HepG2 (cell line): ENCODE data around the gene MFSD6. TPM values are rescaled to one million over a fixed set of nuclear protein-coding genes. Genes with fewer than 3 reads are reported as not detected.

Experiments used
- ATAC-seq: fragments of 200-7000 bp; cut with Tn5 transposase; 3 replicates; pipeline ENCODE4 v1.9.1; 2020; ENCODE audit warnings: mild to moderate bottlenecking, moderate library complexity
- BruUV-seq: library from RNA; stranded (reverse); fragments of 400-500 nt; replicated peaks from 2 replicates; lab custom pipeline; 2021; lab: Mats Ljungman, UMichigan
- CTCF ChIA-PET: fragments of 300-600 bp; formaldehyde crosslinking; extraction: SDS; loops from one replicate; lab custom pipeline; 2021; ENCODE audit warnings: low total read pairs, inconsistent platforms, low intra/inter-chr PET ratio; lab: Yijun Ruan, JAX
- POLR2A ChIA-PET: fragments of 350-600 bp; sonication (Branson Sonifier 250); formaldehyde crosslinking; loops from one replicate; lab custom pipeline; 2020; ENCODE audit warnings: antibody characterized with exemption, inconsistent platforms; lab: Yijun Ruan, JAX
- DNase-seq: peaks from one replicate; pipeline ENCODE4 v3.0.0-alpha.2; 2015; ENCODE audit warnings: low spot score
- FAIRE-seq: peaks from 3 replicates; lab custom pipeline; 2011; peaks lifted over from hg19 to GRCh38; lab: Jason Lieb, UNC
- H2AFZ ChIP-seq: one replicate; pipeline ENCODE4 v1.6.1; 2011; ENCODE audit warnings: low read length, inconsistent platforms
- H3K27ac ChIP-seq: fragments of 300-600 bp; 3 replicates; pipeline ENCODE4 v1.8.0; 2011; ENCODE audit warnings: mixed run types, mild to moderate bottlenecking, mixed read lengths, low read length, inconsistent platforms; ENCODE audit not compliant: insufficient read depth; ENCODE audit errors: extremely low read length
- H3K27me3 ChIP-seq, 2 experiments: fragments of 200-600 bp in 1 of 2; 2 replicates in 1 of 2; 3 replicates in 1 of 2; pipeline versions ENCODE4 v1.6.0 to v1.8.0; 2011; ENCODE audit warnings: low read length in 2 of 2, mild to moderate bottlenecking in 2 of 2, moderate library complexity in 2 of 2, inconsistent platforms in 1 of 2; ENCODE audit not compliant: insufficient read depth in 2 of 2, control insufficient read depth in 1 of 2
- H3K36me3 ChIP-seq, 2 experiments: fragments of 200-600 bp in 1 of 2; replicated peaks in 1 of 2; 2 replicates in 1 of 2; 3 replicates in 1 of 2; pipeline versions ENCODE4 v1.5.1 to v1.8.0; 2011; ENCODE audit warnings: low read length in 2 of 2, inconsistent platforms in 1 of 2; ENCODE audit not compliant: insufficient read depth in 2 of 2, control insufficient read depth in 1 of 2
- H3K4me1 ChIP-seq: 2 replicates; pipeline ENCODE4 v1.5.1; 2012; ENCODE audit warnings: low read length, inconsistent platforms; ENCODE audit not compliant: insufficient read depth
- H3K4me2 ChIP-seq: 2 replicates; pipeline ENCODE4 v1.6.0; 2011; ENCODE audit warnings: low read depth, low read length, inconsistent platforms
- H3K4me3 ChIP-seq, 3 experiments: fragments of 200-600 bp in 1 of 3; sonication (generic), shearing (Covaris generic) in 1 of 3; replicated peaks in 1 of 3; 2 replicates each; pipeline ENCODE4 v1.5.1; 2011 to 2016; ENCODE audit warnings: low read length in 3 of 3, inconsistent platforms in 2 of 3, low read depth in 2 of 3, mild to moderate bottlenecking in 2 of 3, control low read depth in 1 of 3, mixed read lengths in 1 of 3; ENCODE audit not compliant: insufficient read depth in 1 of 3
- H3K79me2 ChIP-seq: one replicate; pipeline ENCODE4 v1.6.1; 2011; ENCODE audit warnings: low read length, inconsistent platforms; ENCODE audit not compliant: insufficient read depth
- H3K9ac ChIP-seq: 2 replicates; pipeline ENCODE4 v1.6.0; 2011; ENCODE audit warnings: mild to moderate bottlenecking, low read depth, low read length, inconsistent platforms; ENCODE audit not compliant: insufficient read depth
- H3K9me3 ChIP-seq: 2 replicates; pipeline ENCODE4 v1.5.1; 2012; ENCODE audit warnings: mild to moderate bottlenecking, low read length
- H4K20me1 ChIP-seq: 2 replicates; pipeline ENCODE4 v1.6.0; 2011; ENCODE audit warnings: inconsistent platforms, mild to moderate bottlenecking, low read length, moderate library complexity; ENCODE audit not compliant: insufficient read depth
- BHLHE40 ChIP-seq: IDR thresholded peaks from 2 replicates; pipeline ENCODE4 v1.6.1; 2011; ENCODE audit warnings: low read length, improper control_type of control experiment
- CEBPZ ChIP-seq: IDR thresholded peaks from 2 replicates; pipeline ENCODE4 v1.6.1; 2012; ENCODE audit warnings: low read length, improper control_type of control experiment
- HMG20A ChIP-seq: IDR thresholded peaks from 2 replicates; pipeline ENCODE4 v1.6.1; 2016; ENCODE audit warnings: borderline replicate concordance
- MIER2 ChIP-seq: IDR thresholded peaks from 2 replicates; pipeline ENCODE4 v1.6.1; 2016; ENCODE audit warnings: missing biosample characterization, missing genetic modification reagents
- NCOA2 ChIP-seq: sonication (generic); formaldehyde crosslinking; IDR thresholded peaks from 2 replicates; pipeline ENCODE4 v1.8.0; 2022; ENCODE audit warnings: inconsistent platforms
- NFE2L2 ChIP-seq: fragments of 150-350 bp; IDR thresholded peaks from 2 replicates; pipeline ENCODE4 v1.6.1; 2014; ENCODE audit warnings: low read length
- PHF8 ChIP-seq: sonication (generic); formaldehyde crosslinking; IDR thresholded peaks from 2 replicates; pipeline ENCODE4 v1.5.0; 2020; ENCODE audit warnings: missing genetic modification reagents
- SIX1 ChIP-seq: sonication (generic); formaldehyde crosslinking; IDR thresholded peaks from 2 replicates; pipeline ENCODE4 v1.4.0; 2020; ENCODE audit warnings: missing genetic modification reagents, borderline replicate concordance
- SRSF1 ChIP-seq: fragments of 200-400 bp; formaldehyde crosslinking; optimal IDR thresholded peaks from 2 replicates; pipeline ENCODE3; 2017; ENCODE audit warnings: mild to moderate bottlenecking, low read depth, low read length, moderate library complexity
- ZNF224 ChIP-seq: sonication (generic); formaldehyde crosslinking; IDR thresholded peaks from 2 replicates; pipeline ENCODE4 v1.5.0; 2020; ENCODE audit warnings: mild to moderate bottlenecking, missing genetic modification reagents
- ZNF282 ChIP-seq: fragments of 450-650 bp; IDR thresholded peaks from 2 replicates; pipeline ENCODE4 v1.6.1; 2018; ENCODE audit not compliant: partially characterized antibody
- ZNF318 ChIP-seq: sonication (generic); formaldehyde crosslinking; IDR thresholded peaks from 2 replicates; pipeline ENCODE4 v1.4.0; 2020; ENCODE audit warnings: mild to moderate bottlenecking, missing genetic modification reagents
- whole genome bisulfite sequencing: methylation state at CpG from one replicate; pipeline ENCODE4 v1.1.6; 2017; ENCODE audit warnings: low lambda C conversion rate; 5-methylcytosine and 5-hydroxymethylcytosine counted together
- in situ Hi-C: cut with HindIII; loops from 2 replicates; pipeline ENCODE4 v1.10.0; 2017; ENCODE audit warnings: low pct_unique_long_range_greater_than_20kb; ENCODE audit not compliant: extremely low pct_ligation_motif_present
- intact Hi-C: fragments of 100-400 bp; cut with micrococcal nuclease; formaldehyde crosslinking; loops from one replicate; pipeline ENCODE4 v1.10.0; 2022; ENCODE audit not compliant: unreplicated experiment
- polyA plus RNA-seq, 8 experiments: library from polyadenylated mRNA; depleted of rRNA in 3 of 8; stranded (reverse) in 7 of 8; unstranded in 1 of 8; fragments of >200 nt; fragmentation: Illumina TruSeq in 4 of 8; extraction: Trizol in 4 of 8; gene quantifications; 2 replicates each; pipeline versions ENCODE4 v1.2.1 to v1.2.3, GENCODE V29; 2011 to 2016; ENCODE audit warnings: low read depth in 4 of 8, missing spikeins in 1 of 8, mixed read lengths in 1 of 8; ENCODE audit not compliant: insufficient read depth in 1 of 8
- total RNA-seq, 5 experiments: library from RNA; depleted of rRNA; stranded (reverse); fragments of >200 nt; fragmentation: Illumina TruSeq; extraction: Trizol; gene quantifications; 2 replicates each; pipeline ENCODE4 v1.2.3, GENCODE V29; 2016; ENCODE audit warnings: low read depth in 1 of 5

MFSD6 gene
- total and polyA plus RNA-seq, 2 of the 13 experiments (the other 11 are each of a cell fraction or from before 2014, with no cell fraction given) = 0.92 to 1.4 TPM

GRCh38 chr2:190470256-190470826 is 62.2 kb downstream of the MFSD6 start:
- no peak for FAIRE-seq
- H3K4me3 ChIP-seq = no peak overlapping the region
- no peaks in the 10 kb centered on the region for H3K9me3 ChIP-seq
- no peak overlapping the region for H3K27ac ChIP-seq
- H2AFZ ChIP-seq = no peak overlapping the region
- no peak for DNase-seq
- no TSS peak for BruUV-seq
- no peaks in the 10 kb centered on the region for H3K79me2 ChIP-seq
- no peak overlapping the region for H3K4me2 ChIP-seq
- in situ Hi-C loops (no loop called here), intact Hi-C loops (no loop called here)
- H3K9ac ChIP-seq = no peak overlapping the region
- no peaks in the 10 kb centered on the region for H3K27me3 ChIP-seq
- POLR2A ChIA-PET = no interaction called here
- 82% methylated on average over 5 of the region's 5 CpGs for WGBS
- CTCF ChIA-PET = no interaction called here
- no peak for ATAC-seq
- peaks cover 26% of the 10 kb centered on the region for H3K4me1 ChIP-seq
- H4K20me1 ChIP-seq = no peaks in the 10 kb centered on the region
- H3K36me3 ChIP-seq = no peaks in the 10 kb centered on the region
- TF ChIP-seq SRSF1 = no peak
- TF ChIP-seq NCOA2 (CRISPR knock-in tag) = no peak
- no peak for TF ChIP-seq NFE2L2
- no peak for TF ChIP-seq SIX1 (CRISPR knock-in tag)
- TF ChIP-seq BHLHE40 = no peak
- no peak for TF ChIP-seq ZNF318
- no peak for TF ChIP-seq ZNF224 (CRISPR knock-in tag)
- no peak for TF ChIP-seq MIER2
- TF ChIP-seq HMG20A = no peak
- TF ChIP-seq CEBPZ = no peak
- TF ChIP-seq PHF8 (CRISPR knock-in tag) = no peak
- TF ChIP-seq ZNF282 = no peak
